Stimulated activated CD4-positive, alpha-beta T cell treated with anti-CD3 and anti-CD28 coated beads, TNF-alpha, amount 100 ng/mL, for 48 hours (primary cell): Measurements from ENCODE around the gene MYOG.

Experiments
- DNase-seq, 3 donors: peaks; one replicate each; pipeline ENCODE4 v3.0.0-alpha.2; 2020; ENCODE audit warnings: low read depth in 3 of 3

Gene MYOG

GRCh38 chr1:203046984-203047630 is 38.7 kb downstream of the MYOG start:
- DNase-seq: no peak

GRCh38 chr1:203045821-203046594 is 39.8 kb downstream of the MYOG start:
- DNase-seq: no peak

GRCh38 chr1:203045336-203045735 is 40.5 kb downstream of the MYOG start:
- DNase-seq: no peak

- DNase-seq: no peak
Observed at GRCh38 chr1:203044546-203045250, 41.1 kb downstream of the MYOG start.

- no peak for DNase-seq
Observed at GRCh38 chr1:203043830-203044545, 41.8 kb downstream of the MYOG start.

GRCh38 chr1:203041351-203041932 is 44.4 kb downstream of the MYOG start:
- no peak for DNase-seq

GRCh38 chr1:203040513-203041275 is 45.1 kb downstream of the MYOG start:
- no peak for DNase-seq

GRCh38 chr1:203039609-203040512 is 46.0 kb downstream of the MYOG start:
- DNase-seq: no peak

GRCh38 chr1:203038891-203039608 is 46.8 kb downstream of the MYOG start:
- peak in 2 of 3 donors; percentile 21 to 51 for DNase-seq

- DNase-seq: no peak
Observed at GRCh38 chr1:203038217-203038741, 47.5 kb downstream of the MYOG start.

- no peak for DNase-seq
Observed at GRCh38 chr1:203037509-203038190, 48.2 kb downstream of the MYOG start.

- DNase-seq: no peak
Observed at GRCh38 chr1:203036537-203036936, 49.3 kb downstream of the MYOG start.

- DNase-seq: no peak
Observed at GRCh38 chr1:203036135-203036534, 49.7 kb downstream of the MYOG start.

- DNase-seq: no peak
Observed at GRCh38 chr1:203035111-203036000, 50.5 kb downstream of the MYOG start.

- DNase-seq: no peak
Observed at GRCh38 chr1:203034422-203035110, 51.2 kb downstream of the MYOG start.

- DNase-seq: no peak
Observed at GRCh38 chr1:203033917-203034316, 51.9 kb downstream of the MYOG start.

- no peak for DNase-seq
Observed at GRCh38 chr1:203033287-203033686, 52.5 kb downstream of the MYOG start.
